GDM1 (cell line): ENCODE measurements around the gene PTGFRN.
A peak's percentile ranks its signal among the peaks of the same experiment; 100 is the strongest.
"Not testable (repeated sequence)": the region's sequence is repeated elsewhere in the genome, so short reads cannot be mapped to it uniquely, and the experiment has no call there.

Experiments used
- DNase-seq: peaks from one replicate; lab custom pipeline; 2025; lab: John Stamatoyannopoulos, UW

PTGFRN gene

DNA sequence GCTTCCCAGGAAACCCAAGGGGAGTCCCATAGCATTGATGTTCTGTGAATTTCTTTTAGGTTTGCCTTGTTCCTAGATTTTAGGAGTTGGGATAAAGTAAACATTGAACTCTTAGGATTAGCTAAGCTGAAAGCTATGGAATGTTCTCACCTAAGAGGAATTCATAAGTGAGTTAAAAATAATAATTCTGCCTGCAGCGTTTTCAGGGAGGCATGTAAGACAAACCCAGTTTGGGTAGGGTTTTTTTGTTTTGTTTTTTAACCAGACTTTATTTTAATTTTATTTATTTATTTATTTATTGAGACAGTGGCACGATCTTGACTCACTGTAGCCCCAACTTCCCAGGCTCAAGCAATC lies 62.9 kb downstream of the PTGFRN start:
- no peak for DNase-seq

DNA sequence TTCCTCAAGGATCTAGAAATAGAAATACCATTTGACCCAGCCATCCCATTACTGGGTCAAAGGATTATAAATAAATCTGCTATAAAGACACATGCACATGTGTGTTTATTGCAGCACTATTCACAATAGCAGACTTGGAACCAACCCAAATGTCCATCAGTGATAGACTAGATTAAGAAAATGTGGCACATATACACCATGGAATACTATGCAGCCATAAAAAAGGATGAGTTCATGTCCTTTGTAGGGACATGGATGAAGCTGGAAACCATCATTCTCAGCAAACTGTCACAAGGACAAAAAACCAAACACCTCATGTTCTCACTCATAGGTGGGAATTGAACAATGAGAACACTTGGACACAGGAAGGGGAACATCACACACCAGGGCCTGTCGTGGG lies 70.6 kb downstream of the PTGFRN start:
- not testable (repeated sequence) for DNase-seq

DNA sequence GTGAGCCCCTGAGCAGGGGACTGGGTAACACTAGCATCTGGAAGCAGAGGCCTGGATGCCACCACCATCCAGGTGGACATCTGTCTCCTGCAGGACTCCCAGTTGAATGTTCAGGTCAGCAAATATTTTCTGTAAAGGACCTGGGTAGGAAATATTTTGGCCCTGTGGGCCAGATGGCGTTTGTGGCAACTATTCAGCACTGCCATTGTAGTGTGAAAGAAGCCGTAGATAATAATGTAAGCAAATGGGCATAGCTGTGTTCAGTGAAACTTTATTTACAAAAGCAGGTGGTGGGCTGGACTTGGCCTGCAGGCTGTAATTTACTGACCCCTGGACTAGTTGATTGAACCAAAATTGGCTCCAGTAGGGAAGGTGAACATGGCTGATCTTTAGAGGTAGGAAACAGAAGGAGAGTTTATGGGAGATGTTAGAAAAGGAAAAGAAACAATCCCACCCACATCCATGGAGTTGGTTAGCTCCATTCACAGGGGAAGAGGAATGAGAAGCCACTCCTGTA lies 71.9 kb downstream of the PTGFRN start:
- DNase-seq = no peak

DNA sequence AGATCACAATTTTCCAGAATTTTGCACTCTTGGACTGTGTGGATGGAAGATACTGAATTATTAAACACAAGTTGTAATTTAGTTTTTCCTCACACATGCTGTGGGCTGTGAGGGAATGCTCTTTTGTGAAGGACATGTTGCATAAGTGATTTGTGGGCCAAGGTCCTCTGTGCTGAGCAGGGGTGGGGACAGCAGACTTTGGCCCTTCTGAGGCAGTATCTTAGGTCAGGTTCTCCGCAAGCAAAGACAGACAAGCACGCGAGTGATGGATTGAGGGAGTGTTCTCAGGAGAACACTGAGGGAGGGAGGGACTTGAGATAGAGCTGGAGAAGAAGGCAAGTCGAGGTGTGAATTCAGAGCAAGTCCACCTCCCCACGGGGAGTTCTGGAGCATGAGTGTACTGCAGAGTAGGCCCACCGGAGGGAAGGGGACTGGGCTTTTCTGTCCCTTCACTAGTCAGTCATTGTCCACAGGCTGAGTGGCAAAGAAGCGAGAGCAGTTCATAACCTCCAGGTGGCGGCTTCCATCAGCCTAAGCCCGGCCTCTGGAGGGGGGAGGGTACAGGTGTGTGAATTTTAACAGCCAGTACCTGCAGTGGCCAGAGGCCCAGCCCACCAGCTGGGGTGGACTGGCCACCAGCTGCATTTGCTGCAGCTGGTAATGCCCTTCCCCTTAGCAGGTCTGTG lies 72.7 kb downstream of the PTGFRN start:
- DNase-seq = no peak

DNA sequence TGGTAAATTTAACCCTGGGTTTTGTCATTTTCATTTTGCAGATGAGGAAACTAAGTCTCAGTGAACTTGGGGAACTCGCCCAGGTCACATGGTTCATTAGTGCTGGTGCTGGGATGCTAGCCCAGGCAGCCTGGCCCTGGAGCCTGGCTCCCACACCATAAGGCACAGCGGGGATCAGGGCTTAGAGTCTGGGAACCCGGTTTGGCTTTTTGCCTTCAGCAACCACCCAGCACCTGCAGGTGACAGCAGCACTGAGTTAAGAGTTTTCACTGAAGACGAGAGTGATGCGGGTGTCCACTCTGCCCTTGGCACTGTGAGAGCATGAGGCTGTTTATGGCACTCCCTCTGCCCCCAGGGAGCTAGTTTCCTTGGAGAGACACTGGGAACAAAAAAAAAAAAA lies 73.4 kb downstream of the PTGFRN start:
- no peak for DNase-seq

DNA sequence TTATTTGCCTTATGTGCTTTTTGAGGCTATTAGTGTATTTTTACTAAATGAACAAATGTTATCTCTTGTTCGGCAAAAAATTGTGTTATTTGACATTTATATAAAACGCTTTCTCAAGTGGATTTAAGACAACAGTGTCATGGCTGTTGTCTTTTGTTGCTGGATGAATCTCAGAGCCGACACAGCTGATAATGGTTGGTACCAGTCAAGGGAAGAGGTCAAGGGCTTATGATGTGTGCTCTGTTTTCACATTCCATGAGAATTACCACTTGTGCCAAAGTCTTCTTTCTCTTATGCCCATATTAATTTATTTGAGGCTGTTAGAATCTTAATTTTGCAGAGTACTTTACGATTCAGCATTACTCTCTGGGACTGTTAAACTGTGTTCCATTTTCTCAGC lies 74.0 kb downstream of the PTGFRN start:
- no peak for DNase-seq

DNA sequence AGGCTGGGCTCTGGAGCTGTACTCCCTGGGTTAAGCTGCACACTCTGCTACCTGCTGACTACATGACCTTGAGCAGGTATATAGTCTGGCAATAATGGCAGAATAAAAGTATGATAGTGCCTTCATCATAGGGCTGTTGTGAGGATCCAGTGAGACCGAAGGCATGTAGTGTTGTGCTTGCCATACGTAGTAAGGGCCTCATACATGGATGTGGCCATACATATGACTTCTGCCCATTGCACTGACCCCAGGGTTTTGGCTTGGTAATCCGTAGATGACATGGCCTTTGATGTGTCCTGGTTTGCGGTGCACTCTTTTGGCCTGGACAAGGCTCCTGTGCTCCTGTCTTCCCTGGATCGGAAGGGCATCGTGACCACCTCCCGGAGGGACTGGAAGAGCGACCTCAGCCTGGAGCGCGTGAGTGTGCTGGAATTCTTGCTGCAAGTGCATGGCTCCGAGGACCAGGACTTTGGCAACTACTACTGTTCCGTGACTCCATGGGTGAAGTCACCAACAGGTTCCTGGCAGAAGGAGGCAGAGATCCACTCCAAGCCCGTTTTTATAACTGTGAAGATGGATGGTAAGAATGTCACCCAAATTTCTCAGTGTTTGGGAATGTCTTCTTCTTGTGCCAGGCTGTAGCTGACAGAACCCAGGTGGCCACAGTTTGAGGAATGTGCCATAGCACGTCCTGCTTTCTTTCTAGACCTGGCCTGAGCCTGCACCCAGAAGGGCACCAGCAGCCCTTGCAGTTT lies 74.9 kb downstream of the PTGFRN start:
- no peak for DNase-seq

DNA sequence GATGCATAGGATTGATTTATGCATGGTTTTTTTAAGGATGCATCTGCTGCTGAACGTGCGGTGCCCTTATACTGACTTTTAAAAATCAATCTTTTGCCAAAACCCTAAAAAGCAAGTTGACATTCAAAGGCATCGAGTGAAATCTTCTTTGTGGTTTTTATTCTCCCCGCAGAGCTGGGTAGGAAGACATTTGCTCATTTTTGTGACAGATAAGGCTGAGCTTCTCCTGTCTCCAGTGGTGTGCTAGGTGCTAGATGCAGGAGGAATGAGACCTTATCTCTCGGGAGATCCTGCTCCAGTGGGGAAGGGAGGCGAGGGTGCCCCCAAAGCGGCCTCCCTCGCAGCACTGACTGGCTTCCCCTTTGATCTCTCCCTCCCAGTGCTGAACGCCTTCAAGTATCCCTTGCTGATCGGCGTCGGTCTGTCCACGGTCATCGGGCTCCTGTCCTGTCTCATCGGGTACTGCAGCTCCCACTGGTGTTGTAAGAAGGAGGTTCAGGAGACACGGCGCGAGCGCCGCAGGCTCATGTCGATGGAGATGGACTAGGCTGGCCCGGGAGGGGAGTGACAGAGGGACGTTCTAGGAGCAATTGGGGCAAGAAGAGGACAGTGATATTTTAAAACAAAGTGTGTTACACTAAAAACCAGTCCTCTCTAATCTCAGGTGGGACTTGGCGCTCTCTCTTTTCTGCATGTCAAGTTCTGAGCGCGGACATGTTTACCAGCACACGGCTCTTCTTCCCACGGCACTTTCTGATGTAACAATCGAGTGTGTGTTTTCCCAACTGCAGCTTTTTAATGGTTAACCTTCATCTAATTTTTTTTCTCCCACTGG lies 76.9 kb downstream of the PTGFRN start:
- peak; percentile 15 for DNase-seq

DNA sequence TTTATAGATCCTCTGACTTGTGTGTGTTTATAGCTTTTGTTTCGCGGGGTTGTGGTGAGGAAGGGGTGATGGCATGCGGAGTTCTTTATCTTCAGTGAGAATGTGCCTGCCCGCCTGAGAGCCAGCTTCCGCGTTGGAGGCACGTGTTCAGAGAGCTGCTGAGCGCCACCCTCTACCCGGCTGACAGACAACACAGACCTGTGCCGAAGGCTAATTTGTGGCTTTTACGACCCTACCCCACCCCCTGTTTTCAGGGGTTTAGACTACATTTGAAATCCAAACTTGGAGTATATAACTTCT lies 77.5 kb downstream of the PTGFRN start:
- no peak for DNase-seq

DNA sequence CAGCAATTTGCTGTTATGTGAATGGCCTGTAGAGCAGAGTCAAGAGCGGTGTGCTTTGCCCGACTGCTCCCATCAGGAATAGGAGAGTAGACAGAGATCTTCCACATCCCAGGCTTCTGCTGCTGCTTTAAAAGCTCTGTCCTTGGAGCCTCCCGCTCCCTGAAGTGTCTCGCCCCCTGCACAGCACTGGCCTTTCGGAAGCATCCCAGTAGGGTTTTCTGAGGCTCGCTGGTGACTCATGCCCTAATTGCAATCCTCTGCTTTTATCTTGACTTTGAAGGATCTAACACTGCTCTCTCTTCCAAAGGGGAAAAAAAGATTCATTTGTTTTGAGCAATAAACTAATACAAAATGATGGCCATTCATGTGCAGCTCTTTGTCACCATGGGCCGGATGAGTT lies 78.5 kb downstream of the PTGFRN start:
- no peak for DNase-seq

DNA sequence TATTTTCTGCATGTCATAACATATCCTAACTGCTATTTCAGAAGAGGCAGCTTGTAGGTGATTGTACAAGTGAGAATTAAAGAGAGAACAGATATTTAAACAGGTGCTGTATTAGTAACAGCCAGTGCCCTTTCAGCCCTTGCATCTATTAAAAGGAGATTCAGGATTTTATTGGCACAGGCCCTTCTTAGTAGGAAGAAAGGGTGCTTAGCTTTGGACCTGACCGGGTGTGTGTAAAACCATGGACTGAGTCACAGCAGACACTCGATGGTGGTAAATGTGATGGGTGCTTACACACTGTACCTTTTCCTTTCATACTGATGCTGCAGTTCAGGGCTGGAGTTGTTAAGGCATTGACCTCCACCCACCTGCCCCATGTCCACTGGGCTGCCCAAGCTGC lies 79.2 kb downstream of the PTGFRN start:
- DNase-seq = no peak

DNA sequence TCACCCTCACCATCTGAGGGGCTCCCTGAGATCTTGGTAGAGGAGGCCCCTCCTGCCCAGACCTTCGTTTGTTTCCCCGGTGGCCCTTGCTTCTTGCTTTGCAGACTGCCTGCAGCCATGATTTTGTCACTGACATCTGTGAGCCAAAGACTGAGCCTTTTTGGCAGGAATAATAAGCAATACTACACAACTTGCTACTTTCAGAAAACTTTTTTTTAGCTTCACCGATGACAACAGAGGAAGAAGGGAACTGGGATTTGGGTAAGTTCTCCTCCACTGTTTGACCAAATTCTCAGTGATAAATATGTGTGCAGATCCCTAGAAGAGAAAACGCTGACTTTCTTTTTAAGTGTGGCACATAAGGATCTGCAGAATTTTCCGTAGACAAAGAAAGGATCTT lies 80.1 kb downstream of the PTGFRN start:
- no peak for DNase-seq

DNA sequence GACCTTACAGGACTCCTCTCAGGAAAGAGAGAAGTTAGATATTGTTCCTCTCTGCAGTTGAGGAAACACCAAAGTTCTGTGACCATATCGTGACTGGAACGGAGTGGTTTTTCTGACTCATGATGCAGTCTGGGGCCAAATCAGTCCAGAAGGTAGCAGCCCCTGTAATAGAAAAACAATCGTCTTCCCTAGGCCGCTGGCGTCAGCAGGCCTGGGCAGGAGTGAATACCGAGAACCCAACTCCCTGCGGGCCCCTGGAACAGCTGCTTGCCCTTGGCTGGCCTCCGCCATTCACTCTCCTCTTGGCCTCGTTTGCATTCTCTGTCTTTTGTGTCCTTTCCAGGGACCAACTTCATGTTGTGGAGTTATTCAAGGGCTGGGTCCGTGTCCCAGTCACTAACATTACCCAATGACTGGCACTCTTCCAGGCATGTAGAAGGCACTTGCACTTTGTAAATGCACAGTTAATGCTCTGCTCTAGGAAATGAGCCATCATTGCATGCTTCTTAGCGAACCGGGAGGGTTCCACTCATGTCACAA lies 81.0 kb downstream of the PTGFRN start:
- DNase-seq = no peak

DNA sequence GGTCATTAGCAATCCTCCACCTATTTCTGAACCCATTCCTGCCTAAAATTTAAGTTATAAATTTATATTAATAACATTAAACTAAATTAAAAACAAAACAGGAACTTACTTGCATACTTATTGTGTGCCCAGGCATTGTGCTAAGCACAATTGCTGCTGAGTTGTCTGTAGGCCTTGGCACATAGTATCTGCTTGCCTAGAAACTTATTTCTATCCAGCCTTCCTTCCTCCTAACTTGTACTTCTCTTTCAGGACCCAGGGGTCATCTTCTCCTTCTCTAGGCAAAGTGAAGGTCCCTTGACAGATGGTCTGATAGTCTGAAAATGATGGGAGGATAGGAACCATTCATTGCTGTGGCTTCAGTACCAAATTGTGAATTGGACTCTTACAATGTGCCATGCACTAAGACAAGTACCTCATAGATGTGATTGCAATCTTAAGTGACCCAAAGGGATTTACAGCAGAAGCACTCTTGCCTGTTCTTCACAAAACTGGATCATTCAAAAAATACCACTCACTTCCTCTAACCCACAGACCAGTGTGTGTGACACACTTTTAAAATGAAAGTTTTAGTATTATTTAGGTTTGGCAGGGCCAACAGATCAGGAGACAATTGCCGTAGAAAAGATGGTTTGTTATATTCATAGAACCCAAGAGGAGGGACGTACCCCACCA lies 81.6 kb downstream of the PTGFRN start:
- no peak for DNase-seq

DNA sequence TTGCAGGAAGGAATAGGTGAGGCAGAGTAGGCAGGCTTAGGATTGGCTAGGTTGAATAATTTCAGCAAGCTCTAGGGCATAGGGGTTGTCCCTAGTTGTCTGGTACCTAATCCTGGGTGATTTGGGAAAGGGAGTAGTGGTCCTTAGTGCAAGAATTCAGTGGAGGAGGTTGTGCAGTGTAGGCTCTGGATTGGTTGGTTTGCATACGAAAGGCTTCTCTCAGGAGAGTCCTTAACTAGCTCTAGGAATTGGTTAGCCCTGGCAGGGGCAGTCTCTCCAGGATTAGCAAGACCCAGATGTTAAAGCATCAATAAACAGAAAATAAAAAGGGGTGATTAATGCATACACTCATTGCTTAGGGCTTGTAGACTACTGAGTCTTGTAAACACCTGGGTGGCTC lies 82.2 kb downstream of the PTGFRN start:
- no peak for DNase-seq

DNA sequence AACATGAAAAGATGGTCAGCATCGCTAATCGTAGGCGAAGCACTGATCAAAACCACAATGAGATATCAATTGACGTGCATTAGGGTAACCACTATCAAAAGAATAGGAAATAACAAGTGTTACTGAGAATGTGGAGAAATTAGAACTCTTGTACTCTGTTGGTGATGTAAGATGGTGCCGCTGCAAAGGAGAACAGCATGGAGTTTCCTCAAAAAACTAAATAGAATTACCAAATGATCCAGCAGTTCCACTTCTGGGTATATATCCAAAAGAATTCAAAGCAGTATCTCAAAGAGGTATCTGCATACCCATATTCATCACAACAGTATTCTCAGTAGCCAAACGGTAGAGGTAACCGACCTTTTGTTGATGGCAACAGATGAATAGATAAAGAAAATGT lies 83.6 kb downstream of the PTGFRN start:
- DNase-seq = no peak

DNA sequence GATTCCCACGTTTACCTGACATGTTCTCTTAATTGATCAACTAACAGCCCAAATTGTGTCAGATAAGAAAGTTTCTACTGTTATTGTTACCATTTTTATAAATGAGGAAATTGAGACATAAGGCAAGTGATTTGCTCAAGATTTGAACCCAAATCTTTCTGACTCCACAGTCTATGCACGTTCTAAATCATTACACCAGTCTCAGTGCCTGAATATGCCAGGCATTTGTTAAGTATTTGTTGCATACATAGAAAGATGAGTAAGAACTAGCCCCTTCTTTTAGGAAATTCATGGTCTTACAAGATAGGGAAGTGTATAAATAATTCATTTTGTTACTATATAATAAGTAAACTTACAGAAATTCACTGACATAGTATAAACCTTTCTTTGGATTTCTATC lies 84.7 kb downstream of the PTGFRN start:
- DNase-seq = no peak

DNA sequence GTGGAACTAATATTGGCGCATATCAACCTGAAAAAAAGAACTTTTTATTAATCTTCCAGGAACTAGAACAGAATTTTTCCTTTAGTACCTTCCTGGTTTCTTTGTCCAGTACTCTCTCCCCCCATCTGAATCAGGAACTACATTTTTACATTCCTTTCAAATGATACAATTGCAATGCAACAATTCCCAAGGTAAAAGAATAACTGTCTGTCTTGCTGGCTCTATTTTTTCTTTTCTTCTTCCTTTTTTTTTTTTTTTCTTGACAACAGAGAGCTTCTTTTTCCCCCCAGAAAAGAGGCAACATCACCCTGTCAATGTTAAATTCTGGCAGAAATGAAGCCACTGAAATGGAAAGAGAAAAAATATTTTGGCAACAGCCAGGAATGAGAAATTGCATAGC lies 87.3 kb downstream of the PTGFRN start:
- DNase-seq = no peak

DNA sequence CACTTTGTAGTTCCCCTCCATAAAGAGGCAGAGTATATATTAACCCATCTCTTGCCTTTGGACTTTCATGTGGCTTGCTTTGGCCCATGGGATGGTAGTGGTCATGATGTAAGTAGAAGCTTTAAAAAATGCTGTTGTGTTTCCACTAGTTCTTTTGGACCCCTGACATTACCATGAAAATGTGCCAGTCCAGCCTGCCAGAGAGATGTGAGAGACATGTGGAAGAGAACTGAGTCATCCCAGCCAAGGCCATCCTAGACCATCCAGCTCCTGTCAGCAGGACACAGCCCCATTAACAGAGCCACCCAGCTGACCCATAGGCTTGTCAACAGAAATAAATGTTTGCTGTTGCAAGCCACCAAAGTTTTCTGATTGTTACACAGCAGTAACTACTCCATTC lies 87.9 kb downstream of the PTGFRN start:
- DNase-seq = no peak

DNA sequence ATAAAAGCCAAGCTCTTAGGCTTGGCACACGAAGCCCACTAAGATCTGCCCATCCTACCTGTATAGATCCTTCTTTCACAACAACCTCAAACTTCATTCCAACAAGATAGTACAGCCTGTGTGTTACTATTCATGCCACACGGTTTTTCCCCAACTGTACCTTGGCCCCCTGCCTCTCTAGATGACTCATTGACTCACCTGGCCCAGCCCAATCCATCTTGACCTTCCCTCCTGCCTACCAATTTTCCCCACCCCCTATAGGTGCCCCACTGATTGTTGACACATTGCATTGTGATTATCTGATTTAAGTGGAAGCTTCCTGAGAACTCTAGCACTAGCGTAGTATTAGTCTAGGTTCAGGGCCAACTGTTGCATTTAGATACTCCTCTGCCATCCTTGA lies 89.9 kb downstream of the PTGFRN start:
- DNase-seq = no peak

DNA sequence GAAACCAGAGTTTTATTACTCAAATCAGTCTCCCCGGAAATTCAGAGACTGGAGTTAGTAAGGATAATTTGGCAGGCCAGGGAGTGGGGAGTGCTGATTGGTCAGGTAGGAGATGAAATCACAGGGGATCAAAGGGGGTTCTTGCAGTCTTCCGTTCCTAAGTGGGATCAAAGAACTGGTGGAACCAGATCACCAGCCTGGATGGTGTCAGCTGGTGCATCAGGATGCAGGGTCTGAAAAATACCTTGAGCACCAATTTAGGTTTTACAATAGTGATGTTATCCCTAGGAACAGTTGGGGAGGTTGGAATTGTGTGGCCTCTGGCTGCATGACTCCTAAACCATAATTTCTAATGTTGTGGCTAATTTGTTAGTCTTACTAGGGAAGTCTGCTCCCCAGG lies 90.4 kb downstream of the PTGFRN start:
- no peak for DNase-seq

DNA sequence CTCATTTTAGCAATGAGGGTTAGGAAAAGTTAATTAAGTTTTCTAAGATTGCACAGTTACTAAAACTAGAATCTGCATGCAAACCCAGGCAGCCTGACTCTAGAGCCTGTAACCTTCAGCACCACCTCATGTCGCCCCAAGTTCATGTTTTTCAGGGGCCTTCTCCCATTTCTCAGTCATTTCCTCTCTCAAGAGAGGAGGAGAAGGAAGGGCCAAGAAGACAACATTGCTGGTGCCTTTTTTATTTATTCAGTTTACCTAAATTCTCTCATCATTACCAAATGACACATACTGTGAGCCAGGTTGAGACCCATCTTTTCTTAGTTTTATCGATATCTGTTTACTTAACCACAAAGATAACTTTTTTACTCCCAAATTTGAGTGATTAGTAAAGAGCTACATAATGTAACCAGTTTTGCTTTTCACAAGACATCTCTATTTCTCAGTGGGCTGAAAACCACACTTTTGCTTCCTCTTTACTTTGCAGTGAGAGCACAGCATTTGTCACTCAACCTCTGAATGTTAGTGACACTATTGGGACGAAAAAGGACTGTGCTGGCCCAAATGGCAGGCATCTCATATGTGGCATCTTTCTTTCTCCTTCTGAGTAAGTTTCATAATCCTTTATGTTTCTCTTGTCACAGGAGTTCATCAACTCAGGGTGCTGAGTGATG lies 91.7 kb downstream of the PTGFRN start, which contains the start of gene CD101:
Gene CD101 (plus strand): TSS at position 507 of the 674 bp plus-strand sequence. CDS start 58 bp downstream, at position 565.
- no peak for DNase-seq
